GM19035 (cell line): ENCODE measurements around the gene ACVRL1.
A peak's percentile ranks its signal among the peaks of the same experiment; 100 is the strongest.

Experiments used
- ATAC-seq: cut with Tn5 transposase; IDR thresholded peaks from one replicate; pipeline ENCODE4 v1.9.1; 2021; ENCODE audit not compliant: unreplicated experiment

ACVRL1 gene

GRCh38 chr12:51961834-51962233 is 54.5 kb downstream of the ACVRL1 start:
- ATAC-seq = no peak

- ATAC-seq = no peak
These were observed 55.4 kb downstream of the ACVRL1 start for GRCh38 chr12:51962737-51963136.

GRCh38 chr12:51963477-51963876 is 56.2 kb downstream of the ACVRL1 start:
- ATAC-seq = no peak

GRCh38 chr12:51969643-51970042 is 62.3 kb downstream of the ACVRL1 start:
- ATAC-seq = no peak

- peak; percentile 97 for ATAC-seq
These were observed 63.8 kb downstream of the ACVRL1 start for GRCh38 chr12:51970904-51971646.

- no peak for ATAC-seq
These were observed 64.5 kb downstream of the ACVRL1 start for GRCh38 chr12:51971679-51972421.

GRCh38 chr12:51972422-51972812 is 65.1 kb downstream of the ACVRL1 start:
- ATAC-seq = no peak

GRCh38 chr12:51972849-51973273 is 65.6 kb downstream of the ACVRL1 start:
- ATAC-seq = no peak
